ENCODE results near the gene IL13. TPM values are rescaled to one million over a fixed set of nuclear protein-coding genes. Genes with fewer than 3 reads are reported as not detected.

Gene IL13
- total RNA-seq, 1 experiment from 2014 or later: not detected

GRCh38 chr5:132646583-132647266, 11.2 kb upstream of the IL13 start:
- Histone ChIP-seq H3K9me3 (ENCODE audit: low read depth, low read length, poor library complexity, severe bottlenecking) (no peaks in the 10 kb centered on the region), H3K36me3 (ENCODE audit: insufficient read depth, low read length, poor library complexity, severe bottlenecking) (peaks cover 4% of the 10 kb centered on the region), H3K27ac (ENCODE audit: low read depth, low read length, poor library complexity, severe bottlenecking) (no peak overlapping the region), H3K27me3 (replicated peaks; ENCODE audit: insufficient read depth, low read depth, low read length, poor library complexity) (no peaks in the 10 kb centered on the region), H3K4me3 (ENCODE audit: low read depth, low read length, poor library complexity, severe bottlenecking) (no peak overlapping the region), H3K4me1 (ENCODE audit: insufficient read depth, low read length, poor library complexity, severe bottlenecking) (no peaks in the 10 kb centered on the region)
- intact Hi-C loops (cut with micrococcal nuclease; ENCODE audit: unreplicated experiment): no loop called here
- no TSS peak for BruUV-seq (replicated peaks)
- DNase-seq (ENCODE audit: low spot score): no peak
- ChIA-PET POLR2A (ENCODE audit: low non-redundant PET) (no interaction called here), CTCF (no interaction called here)
- no peak for TF ChIP-seq EZH2 (IDR thresholded peaks at IDR 0.05; ENCODE audit: borderline replicate concordance, low read depth, low read length, poor library complexity, severe bottlenecking)
- TF ChIP-seq, protein P1, sequence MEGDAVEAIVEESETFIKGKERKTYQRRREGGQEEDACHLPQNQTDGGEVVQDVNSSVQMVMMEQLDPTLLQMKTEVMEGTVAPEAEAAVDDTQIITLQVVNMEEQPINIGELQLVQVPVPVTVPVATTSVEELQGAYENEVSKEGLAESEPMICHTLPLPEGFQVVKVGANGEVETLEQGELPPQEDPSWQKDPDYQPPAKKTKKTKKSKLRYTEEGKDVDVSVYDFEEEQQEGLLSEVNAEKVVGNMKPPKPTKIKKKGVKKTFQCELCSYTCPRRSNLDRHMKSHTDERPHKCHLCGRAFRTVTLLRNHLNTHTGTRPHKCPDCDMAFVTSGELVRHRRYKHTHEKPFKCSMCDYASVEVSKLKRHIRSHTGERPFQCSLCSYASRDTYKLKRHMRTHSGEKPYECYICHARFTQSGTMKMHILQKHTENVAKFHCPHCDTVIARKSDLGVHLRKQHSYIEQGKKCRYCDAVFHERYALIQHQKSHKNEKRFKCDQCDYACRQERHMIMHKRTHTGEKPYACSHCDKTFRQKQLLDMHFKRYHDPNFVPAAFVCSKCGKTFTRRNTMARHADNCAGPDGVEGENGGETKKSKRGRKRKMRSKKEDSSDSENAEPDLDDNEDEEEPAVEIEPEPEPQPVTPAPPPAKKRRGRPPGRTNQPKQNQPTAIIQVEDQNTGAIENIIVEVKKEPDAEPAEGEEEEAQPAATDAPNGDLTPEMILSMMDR (conservative IDR thresholded peaks at IDR 0.05; ENCODE audit: low read depth, low read length): no peak

- BruUV-seq (replicated peaks): no TSS peak
- Histone ChIP-seq H3K36me3 (ENCODE audit: insufficient read depth, low read length, poor library complexity, severe bottlenecking) (peaks cover 4% of the 10 kb centered on the region), H3K4me3 (ENCODE audit: low read depth, low read length, poor library complexity, severe bottlenecking) (no peak overlapping the region), H3K9me3 (ENCODE audit: low read depth, low read length, poor library complexity, severe bottlenecking) (no peaks in the 10 kb centered on the region), H3K27me3 (replicated peaks; ENCODE audit: insufficient read depth, low read depth, low read length, poor library complexity) (no peaks in the 10 kb centered on the region), H3K27ac (ENCODE audit: low read depth, low read length, poor library complexity, severe bottlenecking) (no peak overlapping the region), H3K4me1 (ENCODE audit: insufficient read depth, low read length, poor library complexity, severe bottlenecking) (no peaks in the 10 kb centered on the region)
- ChIA-PET CTCF (no interaction called here), POLR2A (ENCODE audit: low non-redundant PET) (no interaction called here)
- intact Hi-C loops (cut with micrococcal nuclease; ENCODE audit: unreplicated experiment): no loop called here
- TF ChIP-seq, protein P1 (conservative IDR thresholded peaks at IDR 0.05; ENCODE audit: low read depth, low read length): no peak
- TF ChIP-seq EZH2 (IDR thresholded peaks at IDR 0.05; ENCODE audit: borderline replicate concordance, low read depth, low read length, poor library complexity, severe bottlenecking): no peak
- DNase-seq (ENCODE audit: low spot score): no peak
Measured at GRCh38 chr5:132647473-132647872, 10.5 kb upstream of the IL13 start.

GRCh38 chr5:132648355-132648754, 9.6 kb upstream of the IL13 start:
- Histone ChIP-seq H3K4me3 (ENCODE audit: low read depth, low read length, poor library complexity, severe bottlenecking) (no peak overlapping the region), H3K36me3 (ENCODE audit: insufficient read depth, low read length, poor library complexity, severe bottlenecking) (no peaks in the 10 kb centered on the region), H3K9me3 (ENCODE audit: low read depth, low read length, poor library complexity, severe bottlenecking) (no peaks in the 10 kb centered on the region), H3K27ac (ENCODE audit: low read depth, low read length, poor library complexity, severe bottlenecking) (no peak overlapping the region), H3K4me1 (ENCODE audit: insufficient read depth, low read length, poor library complexity, severe bottlenecking) (no peaks in the 10 kb centered on the region), H3K27me3 (replicated peaks; ENCODE audit: insufficient read depth, low read depth, low read length, poor library complexity) (no peaks in the 10 kb centered on the region)
- no peak for TF ChIP-seq EZH2 (IDR thresholded peaks at IDR 0.05; ENCODE audit: borderline replicate concordance, low read depth, low read length, poor library complexity, severe bottlenecking)
- TF ChIP-seq, protein P1 (conservative IDR thresholded peaks at IDR 0.05; ENCODE audit: low read depth, low read length): no peak
- DNase-seq (ENCODE audit: low spot score): no peak
- POLR2A ChIA-PET (ENCODE audit: low non-redundant PET): no interaction called here
- CTCF ChIA-PET: no interaction called here
- intact Hi-C loops (cut with micrococcal nuclease; ENCODE audit: unreplicated experiment): no loop called here
- no TSS peak for BruUV-seq (replicated peaks)
